HG02938 (cell line): ENCODE results near the gene PRKCB.
"Not testable (repeated sequence)": the region's sequence is repeated elsewhere in the genome, so short reads cannot be mapped to it uniquely, and the experiment has no call there.

Source experiments
- ATAC-seq: cut with Tn5 transposase; IDR thresholded peaks from one replicate; pipeline ENCODE4 v1.9.1; 2021; ENCODE audit warnings: mild to moderate bottlenecking, moderate library complexity; ENCODE audit not compliant: unreplicated experiment

Gene PRKCB

DNA sequence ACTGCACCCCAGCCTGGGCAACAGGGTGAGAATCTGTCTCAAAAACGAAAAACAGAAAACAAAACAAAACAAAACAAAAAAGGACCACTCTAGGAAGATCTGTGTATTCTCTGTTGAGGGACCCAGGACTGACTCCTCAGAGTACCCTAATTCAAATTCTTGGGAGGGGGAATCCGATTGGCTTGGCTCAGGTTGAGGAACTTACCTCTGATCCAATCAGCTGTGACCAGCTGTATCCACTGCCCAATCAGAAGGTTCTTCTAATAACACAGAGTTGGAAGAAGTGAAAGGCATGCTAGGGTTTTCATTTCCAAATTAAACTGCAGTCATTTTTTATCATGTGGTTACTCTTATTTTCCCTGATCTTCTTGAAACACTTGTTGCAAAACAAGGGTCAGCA lies 314.5 kb downstream of the PRKCB start:
- ATAC-seq = no peak

DNA sequence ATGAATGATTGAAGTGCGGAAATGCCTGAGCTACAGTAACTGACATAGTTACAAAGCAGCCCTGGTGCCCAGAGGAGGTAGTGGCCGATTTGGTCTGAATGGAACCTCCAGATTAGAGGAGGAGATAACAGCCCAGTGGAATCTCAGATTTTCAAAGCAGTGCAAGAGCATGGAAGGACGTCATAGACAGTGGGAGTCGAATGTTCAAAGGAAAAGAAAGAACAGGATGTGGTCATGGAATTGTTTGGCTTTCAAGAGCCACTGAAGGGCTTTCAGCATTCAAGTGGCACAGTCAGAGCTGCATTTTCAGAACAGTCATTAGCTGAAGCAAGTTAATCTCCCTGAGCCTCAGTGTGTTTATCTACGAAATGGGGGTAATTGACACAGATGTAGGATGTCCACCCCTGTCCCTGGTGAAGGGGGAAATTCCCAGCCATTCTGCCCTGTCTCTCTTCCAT lies 315.7 kb downstream of the PRKCB start:
- no peak for ATAC-seq

GRCh38 chr16:24152048-24152447 lies 316.3 kb downstream of the PRKCB start:
- not testable (repeated sequence) for ATAC-seq

DNA sequence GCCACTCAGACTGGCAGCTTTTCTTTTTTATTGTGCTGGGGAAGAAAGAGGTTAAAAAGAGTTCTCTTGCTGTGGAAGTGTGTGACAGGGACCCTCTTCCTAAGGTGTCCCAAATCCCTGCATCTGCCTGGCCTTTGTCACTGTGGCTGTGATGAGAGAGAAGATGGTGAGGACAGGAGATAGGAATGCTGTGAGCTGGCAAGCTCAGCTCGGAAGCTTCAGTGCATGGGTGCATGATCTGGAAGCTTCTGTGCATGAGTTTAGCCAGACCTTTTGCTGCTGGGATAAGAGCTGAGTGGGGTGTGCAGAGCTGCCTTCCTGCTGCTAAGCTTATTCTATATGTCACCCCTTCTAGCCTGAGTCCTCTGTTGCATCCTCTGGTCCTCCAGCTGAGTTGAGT lies 317.0 kb downstream of the PRKCB start:
- ATAC-seq = no peak

DNA sequence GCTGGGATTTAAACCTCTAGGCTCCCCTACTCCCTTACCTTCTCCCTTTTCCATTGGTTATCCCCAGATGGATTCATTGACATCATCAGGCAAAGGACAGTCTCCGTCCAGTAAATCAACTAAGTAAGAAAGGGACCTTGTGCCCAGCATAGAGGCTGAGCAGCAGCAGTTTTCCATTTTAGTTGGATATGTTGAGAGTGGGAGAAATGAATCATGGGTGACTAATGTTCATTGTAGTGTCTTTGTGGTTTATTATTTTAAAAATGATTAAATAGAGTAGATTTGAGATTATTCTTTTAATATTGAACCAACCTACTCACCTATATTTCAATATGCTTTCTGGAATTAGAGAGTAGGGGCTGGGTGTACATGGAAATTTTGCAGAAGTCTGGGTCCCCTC lies 321.0 kb downstream of the PRKCB start:
- no peak for ATAC-seq

- no peak for ATAC-seq
Measured at GRCh38 chr16:24163935-24164334, 328.2 kb downstream of the PRKCB start.

DNA sequence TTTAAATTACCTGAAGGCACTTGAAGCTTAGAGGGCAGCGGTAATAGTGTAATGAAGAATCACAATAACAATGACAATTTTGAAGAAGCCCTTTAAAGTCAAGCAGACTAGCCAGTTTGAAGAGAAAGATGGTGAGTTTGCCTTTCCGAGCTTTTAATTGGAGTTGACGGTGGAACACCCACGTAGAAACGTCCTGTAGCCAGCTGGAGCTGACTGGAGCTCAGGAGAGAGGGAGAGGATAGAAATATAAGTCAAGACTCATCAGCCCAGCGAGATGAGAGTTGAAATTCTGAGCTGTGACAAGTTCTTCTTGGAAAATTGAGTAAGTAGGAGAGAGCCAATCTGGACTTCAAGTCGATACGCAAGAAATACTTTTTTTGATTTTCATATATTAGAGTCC lies 328.6 kb downstream of the PRKCB start:
- ATAC-seq = no peak

GRCh38 chr16:24165273-24165672 lies 329.5 kb downstream of the PRKCB start:
- ATAC-seq = no peak

DNA sequence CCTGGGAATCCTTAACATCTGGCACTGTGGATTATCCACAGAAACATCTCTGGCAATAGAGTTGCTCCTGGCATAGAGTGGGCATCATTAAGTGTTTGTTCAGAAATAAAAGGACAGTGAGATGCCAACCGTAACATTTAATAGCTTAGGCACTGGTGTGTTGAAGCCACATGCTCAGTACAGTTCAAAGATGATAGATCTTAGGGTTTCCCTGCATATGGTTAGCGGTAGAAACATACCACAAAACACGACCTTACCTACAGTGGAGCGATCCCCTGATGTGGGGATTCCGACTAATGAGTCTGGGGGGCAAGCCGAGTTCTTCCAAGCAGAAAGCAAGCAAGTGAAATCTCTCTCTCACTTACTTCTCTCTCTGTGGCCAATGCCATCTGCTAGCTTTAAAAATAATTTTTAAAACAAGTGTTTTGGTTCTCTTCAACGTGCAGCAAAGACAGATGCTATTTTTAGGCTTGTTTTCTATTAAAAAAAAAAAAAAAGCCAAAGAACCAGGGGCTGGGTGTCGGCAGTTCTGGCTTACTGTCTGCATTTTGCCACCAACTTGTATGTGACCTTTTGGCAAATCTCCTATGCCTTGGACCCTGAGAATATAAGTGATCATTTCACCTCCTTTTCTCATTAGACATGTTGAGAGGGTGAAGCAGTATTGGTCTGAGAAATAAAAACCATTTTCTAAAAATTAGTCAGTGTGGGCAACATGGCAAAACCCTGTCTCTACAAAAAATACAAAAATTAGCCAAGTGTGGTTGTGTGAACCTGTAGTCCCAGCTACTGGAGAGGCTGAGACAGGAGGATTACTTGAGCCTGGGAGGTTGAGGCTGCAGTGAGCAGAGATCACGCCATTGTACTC lies 331.1 kb downstream of the PRKCB start:
- ATAC-seq = no peak

DNA sequence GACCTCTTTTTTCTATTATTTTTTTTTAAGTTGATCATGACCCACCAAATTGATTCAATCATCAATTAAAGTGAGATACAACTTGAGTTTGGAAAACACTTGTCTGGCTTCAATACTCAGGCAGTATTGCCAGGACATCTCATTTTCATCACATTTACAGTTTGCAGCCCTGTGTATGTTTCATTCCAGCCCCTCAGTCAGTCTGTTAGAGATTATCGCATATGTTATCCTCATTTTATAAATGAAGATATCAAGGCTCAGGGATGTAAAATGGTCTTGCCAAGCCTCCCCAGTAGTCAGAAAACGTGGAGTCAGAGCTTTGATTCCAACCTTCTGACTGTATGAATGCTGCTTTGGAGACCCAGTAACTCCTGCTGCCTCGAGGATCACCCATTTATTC lies 333.1 kb downstream of the PRKCB start:
- ATAC-seq = no peak

GRCh38 chr16:24170407-24170806 lies 334.6 kb downstream of the PRKCB start:
- no peak for ATAC-seq

DNA sequence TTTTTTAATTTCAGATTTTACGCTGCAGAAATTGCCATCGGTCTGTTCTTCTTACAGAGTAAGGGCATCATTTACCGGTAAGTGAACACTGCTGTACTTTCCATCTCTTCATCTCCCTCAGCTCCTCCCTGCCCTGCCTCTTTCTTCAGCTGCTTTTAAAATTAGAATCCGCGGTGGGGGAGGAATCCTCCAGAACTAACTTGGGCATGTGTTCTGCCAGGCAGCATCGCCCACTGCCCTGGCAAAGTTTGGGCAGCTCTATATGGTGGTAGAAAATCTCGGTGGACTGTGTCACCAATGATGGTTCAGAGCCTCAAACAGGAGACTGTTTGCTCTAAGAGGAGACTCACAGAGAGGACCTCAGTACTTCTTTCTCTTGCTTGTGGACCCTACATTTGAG lies 338.7 kb downstream of the PRKCB start:
- ATAC-seq = no peak

DNA sequence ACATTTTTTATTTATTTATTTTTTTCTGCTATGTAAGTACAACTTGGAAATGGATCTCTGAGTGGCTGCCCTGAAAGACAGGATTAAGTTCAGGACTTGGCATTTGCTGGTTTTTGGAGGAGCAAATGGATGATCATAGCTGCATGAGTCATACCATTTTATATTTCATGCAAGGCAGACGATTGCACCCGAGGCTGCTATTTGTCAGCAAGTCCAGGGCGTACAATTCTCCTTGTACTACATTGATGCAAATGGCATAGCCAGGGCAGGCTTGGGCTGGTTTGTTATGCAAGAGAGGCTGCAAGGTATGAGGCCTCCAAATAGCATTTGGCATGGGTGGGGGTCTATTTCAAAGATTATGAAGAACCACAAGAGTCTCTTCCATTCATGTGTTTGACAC lies 339.2 kb downstream of the PRKCB start:
- ATAC-seq = no peak

DNA sequence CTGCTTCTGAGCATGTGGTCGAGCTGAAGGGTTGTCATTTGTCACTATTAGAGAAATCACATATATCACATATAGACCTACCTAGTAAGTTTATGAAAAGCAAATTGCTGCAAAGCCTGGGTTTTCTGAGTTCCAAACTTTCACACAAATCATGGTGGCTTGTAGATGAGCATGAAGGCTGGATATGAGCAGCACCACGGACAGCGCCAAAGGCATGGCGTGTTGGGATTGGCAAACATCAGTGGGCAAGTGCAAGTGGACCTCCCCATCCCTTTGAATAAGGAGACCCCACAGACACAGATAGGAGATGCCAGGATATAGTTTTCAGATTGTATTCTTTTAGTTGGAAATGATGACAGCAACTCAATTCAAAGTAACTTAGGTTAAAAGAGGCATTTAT lies 342.7 kb downstream of the PRKCB start:
- no peak for ATAC-seq

GRCh38 chr16:24180451-24180850 lies 344.7 kb downstream of the PRKCB start:
- ATAC-seq = no peak

DNA sequence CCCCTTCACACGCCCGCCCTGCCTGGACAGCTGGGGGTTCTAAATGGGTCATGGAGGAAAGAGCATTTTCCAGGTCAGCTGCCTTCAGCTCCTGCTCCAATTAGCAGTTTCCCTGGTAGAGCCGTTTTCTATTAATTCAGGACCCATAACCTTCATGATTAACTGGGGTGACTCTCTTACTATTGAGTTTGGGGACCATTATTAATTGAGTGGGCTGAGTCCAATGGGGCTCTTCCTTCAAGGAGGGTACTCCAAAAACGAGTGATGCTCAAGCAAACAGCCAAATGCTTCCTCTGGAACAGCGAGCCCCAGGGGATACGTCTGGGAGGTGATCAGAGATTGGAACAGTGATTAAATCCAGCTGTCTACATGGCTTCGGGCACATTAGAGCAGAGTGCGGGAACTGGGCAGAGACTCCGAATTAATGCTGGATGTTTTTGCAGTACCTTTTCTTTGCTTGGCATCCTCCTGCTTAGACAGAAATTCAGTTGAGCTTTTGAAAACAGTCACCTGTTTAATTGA lies 352.3 kb downstream of the PRKCB start:
- ATAC-seq = no peak

GRCh38 chr16:24188751-24189318 lies 353.1 kb downstream of the PRKCB start:
- no peak for ATAC-seq

GRCh38 chr16:24189941-24190340 lies 354.2 kb downstream of the PRKCB start:
- no peak for ATAC-seq

- ATAC-seq = no peak
Measured at GRCh38 chr16:24191876-24192402, 356.2 kb downstream of the PRKCB start.

DNA sequence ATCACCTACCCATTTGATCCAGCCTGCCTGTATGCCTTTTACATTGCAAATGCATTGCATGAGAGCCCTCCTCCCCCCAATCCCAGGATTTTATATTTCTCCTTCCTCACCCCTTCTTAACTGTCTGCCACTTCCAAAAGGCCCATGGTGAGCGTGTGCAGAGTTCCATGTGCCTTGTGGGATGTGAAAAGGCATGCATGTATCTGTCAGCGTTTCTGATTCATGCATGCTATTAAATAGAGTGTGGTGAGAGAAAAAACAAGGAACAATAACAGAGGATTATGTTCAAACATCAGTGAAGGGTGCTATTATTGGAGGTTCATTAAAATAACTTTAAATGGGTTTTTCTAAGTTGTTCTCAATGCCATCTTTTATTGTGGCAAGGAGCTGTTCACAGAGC lies 359.4 kb downstream of the PRKCB start:
- ATAC-seq = no peak

DNA sequence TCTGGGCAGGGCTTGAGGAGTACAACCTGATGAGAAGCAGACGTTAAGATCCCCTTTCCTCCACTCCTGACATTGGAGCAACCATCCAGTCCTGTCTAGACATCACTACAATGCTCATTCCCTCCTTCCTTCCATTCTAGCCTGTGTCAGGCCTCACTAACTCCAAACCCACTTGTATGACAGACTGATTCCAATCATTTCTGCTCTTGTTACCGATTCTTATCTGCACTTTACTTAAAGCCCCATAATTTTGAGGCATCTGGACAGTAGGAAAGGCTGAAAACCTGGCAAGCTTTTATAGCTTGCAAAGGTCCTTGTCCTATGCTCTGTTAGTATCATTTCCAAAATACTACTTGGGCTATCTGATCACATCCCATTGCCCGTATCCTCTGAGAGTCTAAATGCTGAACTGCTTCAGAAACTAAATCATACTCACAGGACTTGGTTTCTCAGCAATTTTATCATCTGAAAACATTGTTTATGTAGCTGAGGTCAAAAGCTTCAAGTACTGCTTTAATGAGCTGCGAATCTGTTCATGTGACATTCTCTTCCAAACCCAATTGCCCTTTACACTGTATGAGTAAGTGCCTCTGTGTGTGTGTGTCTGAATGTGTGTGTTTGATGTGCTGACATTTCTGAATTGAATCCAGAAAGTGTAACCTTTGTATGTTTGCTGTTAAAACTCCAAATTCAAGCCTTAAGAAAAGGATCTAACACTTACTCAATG lies 363.2 kb downstream of the PRKCB start:
- no peak for ATAC-seq
